HFFc6 (cell line): ENCODE measurements around the gene CKM. TPM values are rescaled to one million over a fixed set of nuclear protein-coding genes. Genes with fewer than 3 reads are reported as not detected.

Experiments
- DNase-seq: peaks from one replicate; pipeline ENCODE4 v3.0.0-alpha.2; 2018
- H3K27ac Mint-ChIP-seq: 2 replicates; pipeline ENCODE4 v1.8.0; 2020; ENCODE audit warnings: mild to moderate bottlenecking, mixed read lengths
- H3K27me3 Mint-ChIP-seq: 2 replicates; pipeline ENCODE4 v1.8.0; 2021; ENCODE audit warnings: mild to moderate bottlenecking, moderate library complexity, mixed read lengths; ENCODE audit not compliant: insufficient read depth
- H3K36me3 Mint-ChIP-seq: 2 replicates; pipeline ENCODE4 v1.8.0; 2021; ENCODE audit warnings: low read depth, mixed read lengths
- H3K4me1 Mint-ChIP-seq: 2 replicates; pipeline ENCODE4 v1.8.0; 2020; ENCODE audit warnings: low read depth, mixed read lengths
- H3K4me3 Mint-ChIP-seq: 2 replicates; pipeline ENCODE4 v1.8.0; 2020; ENCODE audit warnings: mild to moderate bottlenecking, moderate library complexity, mixed read lengths
- H3K9me3 Mint-ChIP-seq: 2 replicates; pipeline ENCODE4 v1.8.0; 2020; ENCODE audit warnings: mild to moderate bottlenecking, mixed read lengths
- CTCF ChIP-seq: fragments of 200-600 bp; sonication (generic); IDR thresholded peaks from 2 replicates; pipeline ENCODE4 v1.5.0; 2021; ENCODE audit warnings: antibody characterized with exemption, mild to moderate bottlenecking
- total RNA-seq, 6 experiments: library from RNA; stranded (reverse); fragmentation: NEBNext Ultra II Directional; extraction: Animal tissue kit (Norgen Biotek cat#: 25700); gene quantifications; 2 replicates in 1 of 6; 3 replicates in 5 of 6; pipeline ENCODE4 v1.2.3, GENCODE V29; 2021

The CKM gene
- total RNA-seq, 6 experiments from 2014 or later: not detected

DNA sequence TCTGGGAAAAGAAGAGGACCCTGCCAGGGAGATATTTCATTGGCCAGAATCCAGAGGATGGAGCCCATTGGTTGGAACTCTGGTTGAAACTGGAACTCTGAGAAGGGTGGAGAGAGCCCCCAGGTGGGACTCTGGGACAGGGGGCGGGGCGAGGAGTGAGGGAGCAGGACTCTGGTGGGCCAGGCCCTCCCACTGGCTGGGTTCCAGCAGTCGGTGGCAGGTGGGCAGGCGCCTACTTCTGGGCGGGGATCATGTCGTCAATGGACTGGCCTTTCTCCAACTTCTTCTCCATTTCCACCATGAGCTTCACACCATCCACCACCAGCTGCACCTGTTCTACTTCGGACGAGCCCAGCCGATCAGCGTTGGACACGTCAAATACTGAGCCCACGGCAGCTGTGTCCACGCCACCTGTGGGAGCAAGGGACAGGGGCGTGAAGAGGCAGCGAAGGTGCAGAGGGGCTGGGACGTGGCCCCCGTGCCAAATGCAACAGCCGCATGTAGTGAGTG, 16.1 kb downstream of the CKM start:
- DNase-seq: no peak
- no peak overlapping the region for H3K27ac Mint-ChIP-seq
- H3K9me3 Mint-ChIP-seq: peaks cover 4% of the 10 kb centered on the region; the same call in 1 of the 2 replicates
- H3K4me3 Mint-ChIP-seq: no peak overlapping the region
- H3K36me3 Mint-ChIP-seq: peaks cover 6% of the 10 kb centered on the region
- peaks cover 13% of the 10 kb centered on the region for H3K27me3 Mint-ChIP-seq
- H3K4me1 Mint-ChIP-seq: peaks cover 10% of the 10 kb centered on the region
- TF ChIP-seq CTCF: no peak

GRCh38 chr19:45306040-45306439, 16.6 kb downstream of the CKM start:
- Mint-ChIP-seq H3K27ac (no peak overlapping the region), H3K9me3 (peaks cover 4% of the 10 kb centered on the region; the same call in 1 of the 2 replicates), H3K4me1 (peaks cover 10% of the 10 kb centered on the region)

GRCh38 chr19:45305421-45305820, 17.3 kb downstream of the CKM start:
- H3K36me3 Mint-ChIP-seq: peaks cover 12% of the 10 kb centered on the region
- H3K27ac Mint-ChIP-seq: no peak overlapping the region

More at GRCh38 chr19:45306040-45306439, 16.6 kb downstream of the CKM start:
- Mint-ChIP-seq H3K36me3 (peaks cover 6% of the 10 kb centered on the region), H3K4me3 (no peak overlapping the region), H3K27me3 (peaks cover 9% of the 10 kb centered on the region)
- no peak for TF ChIP-seq CTCF
- no peak for DNase-seq

GRCh38 chr19:45305007-45305406, 17.7 kb downstream of the CKM start:
- peaks cover 4% of the 10 kb centered on the region; the same call in 1 of the 2 replicates for H3K9me3 Mint-ChIP-seq
- no peak overlapping the region for H3K27ac Mint-ChIP-seq
- peaks cover 10% of the 10 kb centered on the region for H3K4me1 Mint-ChIP-seq
- H3K27me3 Mint-ChIP-seq: peaks cover 9% of the 10 kb centered on the region
- no peak for DNase-seq
- TF ChIP-seq CTCF: no peak
- H3K36me3 Mint-ChIP-seq: peaks cover 16% of the 10 kb centered on the region
- H3K4me3 Mint-ChIP-seq: no peak overlapping the region

More at GRCh38 chr19:45305421-45305820, 17.3 kb downstream of the CKM start:
- peak; percentile 46 for DNase-seq
- H3K4me1 Mint-ChIP-seq: peaks cover 10% of the 10 kb centered on the region
- H3K9me3 Mint-ChIP-seq: peaks cover 4% of the 10 kb centered on the region; the same call in 1 of the 2 replicates
- TF ChIP-seq CTCF: no peak
- peaks cover 7% of the 10 kb centered on the region for H3K27me3 Mint-ChIP-seq
- H3K4me3 Mint-ChIP-seq: no peak overlapping the region

GRCh38 chr19:45304141-45304926, 18.3 kb downstream of the CKM start:
- Mint-ChIP-seq H3K4me1 (peaks cover 10% of the 10 kb centered on the region), H3K27ac (no peak overlapping the region), H3K36me3 (peaks cover 23% of the 10 kb centered on the region), H3K27me3 (peaks cover 9% of the 10 kb centered on the region), H3K9me3 (peaks cover 4% of the 10 kb centered on the region; the same call in 1 of the 2 replicates), H3K4me3 (no peak overlapping the region)
- no peak for DNase-seq
- TF ChIP-seq CTCF: no peak
